T-helper 1 cell treated with Interleukin-12 subunit alpha and Interleukin-12 subunit beta and Interleukin-4 antibody, amounts not matched to agents 30 μg/mL and 1 μg/mL, for 36 hours (primary cell): ENCODE measurements around the gene SCG3.

Source experiments
- H3K27ac Mint-ChIP-seq: one replicate; pipeline ENCODE4 v1.8.0; 2021; ENCODE audit warnings: mild to moderate bottlenecking, mixed read lengths
- H3K27me3 Mint-ChIP-seq: one replicate; pipeline ENCODE4 v1.8.0; 2021; ENCODE audit warnings: low read depth, mixed read lengths
- H3K36me3 Mint-ChIP-seq: one replicate; pipeline ENCODE4 v1.8.0; 2021; ENCODE audit warnings: low read depth, mixed read lengths
- H3K4me1 Mint-ChIP-seq: one replicate; pipeline ENCODE4 v1.8.0; 2021; ENCODE audit warnings: low read depth, mixed read lengths
- H3K4me3 Mint-ChIP-seq: one replicate; pipeline ENCODE4 v1.8.0; 2021; ENCODE audit warnings: mild to moderate bottlenecking, moderate library complexity, mixed read lengths
- H3K9me3 Mint-ChIP-seq: one replicate; pipeline ENCODE4 v1.8.0; 2021; ENCODE audit warnings: mixed read lengths

Gene SCG3

GRCh38 chr15:51727141-51727897, 46.0 kb downstream of the SCG3 start:
- Mint-ChIP-seq H3K36me3 (peaks cover 14% of the 10 kb centered on the region), H3K4me1 (peaks cover 36% of the 10 kb centered on the region), H3K4me3 (no peak overlapping the region), H3K27me3 (no peaks in the 10 kb centered on the region), H3K9me3 (no peaks in the 10 kb centered on the region), H3K27ac (no peak overlapping the region)

- Mint-ChIP-seq H3K27ac (peak overlapping the region; percentile 95), H3K9me3 (no peaks in the 10 kb centered on the region), H3K27me3 (no peaks in the 10 kb centered on the region), H3K4me1 (peaks cover 56% of the 10 kb centered on the region), H3K4me3 (peak overlapping the region; percentile 81), H3K36me3 (peaks cover 25% of the 10 kb centered on the region)
These were observed 50.4 kb downstream of the SCG3 start for GRCh38 chr15:51731549-51732267.

- Mint-ChIP-seq H3K36me3 (peaks cover 24% of the 10 kb centered on the region), H3K27ac (peak overlapping the region; percentile 95), H3K27me3 (no peaks in the 10 kb centered on the region), H3K4me3 (peak overlapping the region; percentile 72), H3K9me3 (no peaks in the 10 kb centered on the region), H3K4me1 (peaks cover 55% of the 10 kb centered on the region)
These were observed 51.3 kb downstream of the SCG3 start for GRCh38 chr15:51732646-51733045.

GRCh38 chr15:51735228-51736010, 54.1 kb downstream of the SCG3 start:
- Mint-ChIP-seq H3K27me3 (no peaks in the 10 kb centered on the region), H3K36me3 (peaks cover 17% of the 10 kb centered on the region), H3K27ac (peak overlapping the region; percentile 82), H3K9me3 (no peaks in the 10 kb centered on the region), H3K4me1 (peaks cover 63% of the 10 kb centered on the region), H3K4me3 (peak overlapping the region; percentile 88)

GRCh38 chr15:51736069-51736468, 54.8 kb downstream of the SCG3 start:
- Mint-ChIP-seq H3K4me1 (peaks cover 57% of the 10 kb centered on the region), H3K27ac (peak overlapping the region; percentile 82), H3K36me3 (peaks cover 13% of the 10 kb centered on the region), H3K4me3 (peak overlapping the region; percentile 88), H3K27me3 (no peaks in the 10 kb centered on the region), H3K9me3 (no peaks in the 10 kb centered on the region)

GRCh38 chr15:51736751-51737521, 55.6 kb downstream of the SCG3 start:
- Mint-ChIP-seq H3K4me3 (peak overlapping the region; percentile 88), H3K27ac (peak overlapping the region; percentile 82), H3K9me3 (no peaks in the 10 kb centered on the region), H3K27me3 (no peaks in the 10 kb centered on the region), H3K36me3 (peaks cover 13% of the 10 kb centered on the region), H3K4me1 (peaks cover 50% of the 10 kb centered on the region)

- Mint-ChIP-seq H3K27me3 (peaks cover 4% of the 10 kb centered on the region), H3K9me3 (no peaks in the 10 kb centered on the region), H3K27ac (peak within 1 kb of the TSS; percentile 82), H3K4me1 (peaks cover 43% of the 10 kb centered on the region), H3K36me3 (peaks cover 12% of the 10 kb centered on the region), H3K4me3 (peak within 1 kb of the TSS; percentile 88)
These were observed 56.4 kb downstream of the SCG3 start, which contains the start of gene LYSMD2 for GRCh38 chr15:51737522-51738305. LYSMD2 (minus strand) TSS chr15:51737655; CDS start chr15:51737622, 33 bp downstream.

- peak overlapping the region; percentile 68 for H3K4me3 Mint-ChIP-seq
- peaks cover 3% of the 10 kb centered on the region for H3K36me3 Mint-ChIP-seq
- peaks cover 11% of the 10 kb centered on the region for H3K27me3 Mint-ChIP-seq
- no peaks in the 10 kb centered on the region for H3K9me3 Mint-ChIP-seq
- H3K4me1 Mint-ChIP-seq = peaks cover 35% of the 10 kb centered on the region
- H3K27ac Mint-ChIP-seq = peak overlapping the region; percentile 81
These were observed 57.2 kb downstream of the SCG3 start for GRCh38 chr15:51738553-51738952.

- Mint-ChIP-seq H3K4me3 (peak overlapping the region; percentile 38), H3K27ac (no peak overlapping the region), H3K9me3 (no peaks in the 10 kb centered on the region), H3K36me3 (peaks cover 3% of the 10 kb centered on the region), H3K4me1 (peaks cover 32% of the 10 kb centered on the region), H3K27me3 (peaks cover 18% of the 10 kb centered on the region)
These were observed 57.9 kb downstream of the SCG3 start for GRCh38 chr15:51739061-51739712.

- H3K36me3 Mint-ChIP-seq = peaks cover 3% of the 10 kb centered on the region
- no peak overlapping the region for H3K4me3 Mint-ChIP-seq
- peaks cover 8% of the 10 kb centered on the region for H3K9me3 Mint-ChIP-seq
- no peak overlapping the region for H3K27ac Mint-ChIP-seq
- H3K4me1 Mint-ChIP-seq = peaks cover 10% of the 10 kb centered on the region
- H3K27me3 Mint-ChIP-seq = peaks cover 68% of the 10 kb centered on the region
These were observed 68.0 kb downstream of the SCG3 start for GRCh38 chr15:51749307-51749706.

- peaks cover 9% of the 10 kb centered on the region for H3K9me3 Mint-ChIP-seq
- H3K27me3 Mint-ChIP-seq = peaks cover 64% of the 10 kb centered on the region
- no peak overlapping the region for H3K27ac Mint-ChIP-seq
- peaks cover 10% of the 10 kb centered on the region for H3K4me1 Mint-ChIP-seq
- H3K36me3 Mint-ChIP-seq = peaks cover 3% of the 10 kb centered on the region
- peak overlapping the region; percentile 75 for H3K4me3 Mint-ChIP-seq
These were observed 68.9 kb downstream of the SCG3 start for GRCh38 chr15:51750186-51750585.

- Mint-ChIP-seq H3K36me3 (peaks cover 3% of the 10 kb centered on the region), H3K4me3 (peak within 1 kb of the TSS; percentile 77), H3K27me3 (peaks cover 58% of the 10 kb centered on the region), H3K9me3 (peaks cover 9% of the 10 kb centered on the region), H3K27ac (no peak within 1 kb of the TSS), H3K4me1 (peaks cover 15% of the 10 kb centered on the region)
These were observed 69.7 kb downstream of the SCG3 start, which contains the start of gene TMOD2 for GRCh38 chr15:51750792-51751696. TMOD2 (plus strand) TSS chr15:51751597; CDS start chr15:51766442, 14,845 bp downstream.
